Osteoblast (primary cell): ENCODE measurements around the gene MATN1. TPM values are rescaled to one million over a fixed set of nuclear protein-coding genes. Genes with fewer than 3 reads are reported as not detected.

Experiments
- DNase-seq: peaks from one replicate; pipeline ENCODE4 v3.0.0; 2011; ENCODE audit warnings: low spot score, mixed read lengths; ENCODE audit not compliant: insufficient read length; ENCODE audit errors: missing footprints
- H2AFZ ChIP-seq: 2 replicates; pipeline ENCODE4 v1.6.0; 2011; ENCODE audit warnings: mild to moderate bottlenecking, low read length
- H3K27ac ChIP-seq: 2 replicates; pipeline ENCODE4 v1.5.1; 2011; ENCODE audit warnings: mild to moderate bottlenecking, low read depth, low read length, moderate library complexity
- H3K27me3 ChIP-seq: 2 replicates; pipeline ENCODE4 v1.6.0; 2012; ENCODE audit warnings: mild to moderate bottlenecking, control low read depth, inconsistent platforms, low read length, moderate library complexity; ENCODE audit not compliant: insufficient read depth
- H3K36me3 ChIP-seq: 2 replicates; pipeline ENCODE4 v1.5.1; 2011; ENCODE audit warnings: mild to moderate bottlenecking, low read length, control low read depth, moderate library complexity; ENCODE audit not compliant: insufficient read depth
- H3K4me1 ChIP-seq: 2 replicates; pipeline ENCODE4 v1.5.1; 2011; ENCODE audit warnings: mild to moderate bottlenecking, low read length, control low read depth, moderate library complexity; ENCODE audit not compliant: insufficient read depth
- H3K4me2 ChIP-seq: 2 replicates; pipeline ENCODE4 v1.6.0; 2011; ENCODE audit warnings: mild to moderate bottlenecking, low read length; ENCODE audit not compliant: insufficient read depth
- H3K4me3 ChIP-seq: fragments of 200-600 bp; sonication (generic); 3 replicates; pipeline ENCODE4 v1.5.1; 2012; ENCODE audit warnings: mild to moderate bottlenecking, low read length, inconsistent platforms; ENCODE audit not compliant: insufficient read depth
- H3K79me2 ChIP-seq: 2 replicates; pipeline ENCODE4 v1.6.0; 2012; ENCODE audit warnings: mild to moderate bottlenecking, low read length, control low read depth, inconsistent platforms; ENCODE audit not compliant: insufficient read depth
- H3K9me3 ChIP-seq: 2 replicates; pipeline ENCODE4 v1.5.1; 2011; ENCODE audit warnings: low read depth, low read length, control low read depth
- H4K20me1 ChIP-seq: 2 replicates; pipeline ENCODE4 v1.6.0; 2012; ENCODE audit warnings: mild to moderate bottlenecking, low read length, control low read depth; ENCODE audit not compliant: insufficient read depth
- total RNA-seq: library from RNA; depleted of rRNA; stranded (reverse); fragments of >200 nt; gene quantifications from 2 replicates; pipeline ENCODE4 v1.2.3, GENCODE V29; 2012
- TF ChIP-seq, protein P1 (sequence below): IDR thresholded peaks from 2 replicates; pipeline ENCODE4 v1.5.1; 2011; ENCODE audit warnings: mild to moderate bottlenecking, low read depth, low read length, moderate library complexity; ENCODE audit errors: extremely low read depth

Gene MATN1
- total RNA-seq, 1 donor, result not detected

- Histone ChIP-seq H3K36me3 (no peaks in the 10 kb centered on the region), H2AFZ (no peak overlapping the region)
These were observed 31.3 kb upstream of the MATN1 start for GRCh38 chr1:30754684-30755171.

DNA sequence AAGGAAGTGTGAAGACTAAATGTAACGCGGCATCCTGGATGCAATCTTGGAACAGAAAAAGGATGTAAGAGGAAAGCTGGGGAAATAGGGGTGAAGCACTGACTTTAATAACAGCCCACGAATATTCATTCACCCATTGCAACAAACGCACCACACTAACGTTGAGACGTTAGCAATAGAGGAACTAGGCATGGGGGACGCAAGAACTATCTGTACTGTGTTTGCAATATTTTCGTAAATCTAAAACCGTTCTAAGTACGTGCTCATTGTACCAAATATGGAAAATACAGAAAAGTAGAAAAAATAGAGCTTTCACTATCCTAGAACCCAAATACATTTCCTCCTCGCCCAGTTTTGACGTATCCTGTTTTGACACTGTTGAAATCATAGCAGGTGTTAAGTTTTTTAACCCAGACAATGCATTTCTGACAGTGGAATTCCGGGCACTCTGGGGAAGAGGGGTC, 30.3 kb upstream of the MATN1 start:
- peaks cover 2% of the 10 kb centered on the region for H3K27me3 ChIP-seq
- no peaks in the 10 kb centered on the region for H3K36me3 ChIP-seq
- no peak for DNase-seq
- H3K27ac ChIP-seq, result no peak overlapping the region
- TF ChIP-seq, protein P1, sequence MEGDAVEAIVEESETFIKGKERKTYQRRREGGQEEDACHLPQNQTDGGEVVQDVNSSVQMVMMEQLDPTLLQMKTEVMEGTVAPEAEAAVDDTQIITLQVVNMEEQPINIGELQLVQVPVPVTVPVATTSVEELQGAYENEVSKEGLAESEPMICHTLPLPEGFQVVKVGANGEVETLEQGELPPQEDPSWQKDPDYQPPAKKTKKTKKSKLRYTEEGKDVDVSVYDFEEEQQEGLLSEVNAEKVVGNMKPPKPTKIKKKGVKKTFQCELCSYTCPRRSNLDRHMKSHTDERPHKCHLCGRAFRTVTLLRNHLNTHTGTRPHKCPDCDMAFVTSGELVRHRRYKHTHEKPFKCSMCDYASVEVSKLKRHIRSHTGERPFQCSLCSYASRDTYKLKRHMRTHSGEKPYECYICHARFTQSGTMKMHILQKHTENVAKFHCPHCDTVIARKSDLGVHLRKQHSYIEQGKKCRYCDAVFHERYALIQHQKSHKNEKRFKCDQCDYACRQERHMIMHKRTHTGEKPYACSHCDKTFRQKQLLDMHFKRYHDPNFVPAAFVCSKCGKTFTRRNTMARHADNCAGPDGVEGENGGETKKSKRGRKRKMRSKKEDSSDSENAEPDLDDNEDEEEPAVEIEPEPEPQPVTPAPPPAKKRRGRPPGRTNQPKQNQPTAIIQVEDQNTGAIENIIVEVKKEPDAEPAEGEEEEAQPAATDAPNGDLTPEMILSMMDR, result no peak
- H3K9me3 ChIP-seq, result no peaks in the 10 kb centered on the region
- H3K4me2 ChIP-seq, result no peak overlapping the region
- no peak overlapping the region for H3K4me3 ChIP-seq
- H2AFZ ChIP-seq, result no peak overlapping the region
- no peaks in the 10 kb centered on the region for H3K79me2 ChIP-seq
- peaks cover 19% of the 10 kb centered on the region for H3K4me1 ChIP-seq
- no peaks in the 10 kb centered on the region for H4K20me1 ChIP-seq

More at GRCh38 chr1:30754684-30755171, 31.3 kb upstream of the MATN1 start:
- Histone ChIP-seq H3K4me3 (no peak overlapping the region), H3K27me3 (peaks cover 2% of the 10 kb centered on the region), H3K27ac (no peak overlapping the region), H4K20me1 (no peaks in the 10 kb centered on the region), H3K9me3 (no peaks in the 10 kb centered on the region), H3K79me2 (no peaks in the 10 kb centered on the region), H3K4me1 (peaks cover 19% of the 10 kb centered on the region), H3K4me2 (no peak overlapping the region)
- TF ChIP-seq, protein P1, result no peak
- DNase-seq, result peak; percentile 74

DNA sequence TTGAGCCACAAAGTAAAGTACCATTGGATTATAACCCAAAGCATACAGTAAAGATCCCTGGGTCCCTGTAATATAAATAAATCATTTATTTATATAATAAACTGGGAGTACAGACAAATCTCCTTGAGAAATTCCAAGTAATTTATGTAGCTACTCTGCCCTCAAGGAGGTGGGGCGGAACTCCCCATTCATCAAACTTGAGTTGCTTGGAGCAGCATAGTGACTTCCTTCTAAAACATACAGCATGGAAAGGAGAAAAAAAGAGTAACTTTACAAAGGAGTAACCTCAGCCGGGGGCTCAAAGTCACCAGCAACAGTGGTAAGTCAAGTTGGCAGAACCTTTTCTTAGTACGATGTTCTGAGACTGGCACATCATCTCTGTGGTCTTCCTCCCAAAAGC, 29.7 kb upstream of the MATN1 start:
- no peak for DNase-seq
- no peak overlapping the region for H2AFZ ChIP-seq
- H3K27ac ChIP-seq, result no peak overlapping the region
- no peaks in the 10 kb centered on the region for H3K36me3 ChIP-seq
- no peaks in the 10 kb centered on the region for H4K20me1 ChIP-seq
- H3K9me3 ChIP-seq, result no peaks in the 10 kb centered on the region
- TF ChIP-seq, protein P1, result no peak
- H3K79me2 ChIP-seq, result no peaks in the 10 kb centered on the region
- peaks cover 2% of the 10 kb centered on the region for H3K27me3 ChIP-seq
- no peak overlapping the region for H3K4me3 ChIP-seq
- H3K4me2 ChIP-seq, result no peak overlapping the region
- H3K4me1 ChIP-seq, result peaks cover 19% of the 10 kb centered on the region

DNA sequence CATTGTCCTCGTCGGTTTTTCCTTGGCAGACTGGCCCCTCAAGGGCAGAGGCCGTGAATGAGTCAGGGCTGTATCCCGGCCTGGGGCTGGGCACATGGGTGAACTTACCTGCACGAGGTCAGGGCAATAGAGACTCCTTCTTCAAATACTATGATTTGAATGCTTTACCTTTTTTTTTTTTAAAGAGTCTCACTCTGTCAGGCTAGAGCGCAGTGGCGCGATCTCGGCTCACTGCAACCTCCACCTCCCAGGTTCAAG, 29.2 kb upstream of the MATN1 start:
- Histone ChIP-seq H3K79me2 (no peaks in the 10 kb centered on the region), H3K4me3 (no peak overlapping the region), H3K36me3 (no peaks in the 10 kb centered on the region), H2AFZ (no peak overlapping the region), H3K27me3 (peaks cover 2% of the 10 kb centered on the region), H4K20me1 (no peaks in the 10 kb centered on the region), H3K4me2 (no peak overlapping the region), H3K27ac (no peak overlapping the region), H3K9me3 (no peaks in the 10 kb centered on the region), H3K4me1 (peaks cover 18% of the 10 kb centered on the region)
- no peak for DNase-seq
- TF ChIP-seq, protein P1, result no peak
